Smooth muscle cell (in vitro differentiated cells): ENCODE results near the gene SLC9A3. TPM values are rescaled to one million over a fixed set of nuclear protein-coding genes. Genes with fewer than 3 reads are reported as not detected.

ENCODE experiments used
- DNase-seq: peaks from one replicate; lab custom pipeline; 2025; ENCODE audit not compliant: unreplicated experiment; lab: John Stamatoyannopoulos, UW
- H2AFZ ChIP-seq: fragments of 200-600 bp; sonication (generic); 2 replicates; pipeline ENCODE4 v1.6.0; 2016; ENCODE audit warnings: antibody characterized with exemption, low read depth, mild to moderate bottlenecking
- H3F3A ChIP-seq: fragments of 200-600 bp; sonication (generic); 2 replicates; pipeline ENCODE4 v1.6.0; 2017; ENCODE audit warnings: antibody characterized with exemption, low read depth
- H3K27ac ChIP-seq: fragments of 200-600 bp; sonication (generic); 2 replicates; pipeline ENCODE4 v1.5.1; 2016; ENCODE audit warnings: low read depth, mild to moderate bottlenecking
- H3K27me3 ChIP-seq: fragments of 200-600 bp; sonication (generic); 2 replicates; pipeline ENCODE4 v1.6.1; 2016; ENCODE audit warnings: low read depth, mild to moderate bottlenecking
- H3K36me3 ChIP-seq: fragments of 200-600 bp; sonication (generic); 2 replicates; pipeline ENCODE4 v1.5.1; 2016; ENCODE audit warnings: low read depth
- H3K4me1 ChIP-seq: fragments of 200-600 bp; sonication (generic); 2 replicates; pipeline ENCODE4 v1.5.1; 2016; ENCODE audit warnings: low read depth
- H3K4me2 ChIP-seq: fragments of 200-600 bp; sonication (generic); 2 replicates; pipeline ENCODE4 v1.6.0; 2016; ENCODE audit warnings: mild to moderate bottlenecking
- H3K4me3 ChIP-seq: fragments of 200-600 bp; sonication (generic); 2 replicates; pipeline ENCODE4 v1.5.1; 2016; ENCODE audit warnings: mild to moderate bottlenecking
- H3K79me2 ChIP-seq: fragments of 200-600 bp; sonication (generic); 2 replicates; pipeline ENCODE4 v1.6.0; 2016; ENCODE audit warnings: low read depth, mild to moderate bottlenecking
- H3K9ac ChIP-seq: fragments of 200-600 bp; sonication (generic); 2 replicates; pipeline ENCODE4 v1.6.0; 2016; ENCODE audit warnings: low read depth
- H3K9me3 ChIP-seq: fragments of 200-600 bp; sonication (generic); replicated peaks from 2 replicates; pipeline ENCODE4 v1.5.1; 2016; ENCODE audit warnings: low read depth
- H4K20me1 ChIP-seq: fragments of 200-600 bp; sonication (generic); 2 replicates; pipeline ENCODE4 v1.6.0; 2016; ENCODE audit warnings: low read depth
- WGBS: methylation state at CpG from one replicate; pipeline ENCODE4 v1.1.7; 2016; ENCODE audit warnings: low lambda C conversion rate; 5-methylcytosine and 5-hydroxymethylcytosine counted together
- polyA plus RNA-seq: library from polyadenylated mRNA; unstranded; fragments of >200 nt; fragmentation: Nextera tagmentation; extraction: Ambion mirVana; gene quantifications from 2 replicates; pipeline ENCODE4 v1.2.1, GENCODE V29; 2016
- total RNA-seq: library from RNA; depleted of rRNA; stranded (reverse); fragments of >200 nt; gene quantifications from 2 replicates; pipeline ENCODE4 v1.2.3, GENCODE V29; 2014
- TF ChIP-seq, protein P1 (sequence below): fragments of 200-600 bp; sonication (generic); IDR thresholded peaks from 2 replicates; pipeline ENCODE4 v1.5.1; 2017; ENCODE audit warnings: borderline replicate concordance, mild to moderate bottlenecking, antibody characterized with exemption; ENCODE audit not compliant: insufficient read depth, poor library complexity, severe bottlenecking

SLC9A3 gene
- total and polyA plus RNA-seq, 2 experiments from 2014 or later, result 1.1 to 1.8 TPM

- TF ChIP-seq, protein P1, sequence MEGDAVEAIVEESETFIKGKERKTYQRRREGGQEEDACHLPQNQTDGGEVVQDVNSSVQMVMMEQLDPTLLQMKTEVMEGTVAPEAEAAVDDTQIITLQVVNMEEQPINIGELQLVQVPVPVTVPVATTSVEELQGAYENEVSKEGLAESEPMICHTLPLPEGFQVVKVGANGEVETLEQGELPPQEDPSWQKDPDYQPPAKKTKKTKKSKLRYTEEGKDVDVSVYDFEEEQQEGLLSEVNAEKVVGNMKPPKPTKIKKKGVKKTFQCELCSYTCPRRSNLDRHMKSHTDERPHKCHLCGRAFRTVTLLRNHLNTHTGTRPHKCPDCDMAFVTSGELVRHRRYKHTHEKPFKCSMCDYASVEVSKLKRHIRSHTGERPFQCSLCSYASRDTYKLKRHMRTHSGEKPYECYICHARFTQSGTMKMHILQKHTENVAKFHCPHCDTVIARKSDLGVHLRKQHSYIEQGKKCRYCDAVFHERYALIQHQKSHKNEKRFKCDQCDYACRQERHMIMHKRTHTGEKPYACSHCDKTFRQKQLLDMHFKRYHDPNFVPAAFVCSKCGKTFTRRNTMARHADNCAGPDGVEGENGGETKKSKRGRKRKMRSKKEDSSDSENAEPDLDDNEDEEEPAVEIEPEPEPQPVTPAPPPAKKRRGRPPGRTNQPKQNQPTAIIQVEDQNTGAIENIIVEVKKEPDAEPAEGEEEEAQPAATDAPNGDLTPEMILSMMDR, result no peak
- Histone ChIP-seq H3F3A (no peaks in the 10 kb centered on the region), H3K27me3 (no peaks in the 10 kb centered on the region), H4K20me1 (no peaks in the 10 kb centered on the region), H3K4me3 (no peak overlapping the region), H3K79me2 (no peaks in the 10 kb centered on the region), H3K27ac (no peak overlapping the region), H2AFZ (no peak overlapping the region), H3K9me3 (no peaks in the 10 kb centered on the region), H3K4me1 (no peaks in the 10 kb centered on the region), H3K36me3 (peaks cover 8% of the 10 kb centered on the region), H3K4me2 (no peak overlapping the region), H3K9ac (no peak overlapping the region)
- DNase-seq, result no peak
- WGBS, result 93% methylated on average over 17 of the region's 19 CpGs
Observed at GRCh38 chr5:464446-464842, 59.8 kb downstream of the SLC9A3 start.

DNA sequence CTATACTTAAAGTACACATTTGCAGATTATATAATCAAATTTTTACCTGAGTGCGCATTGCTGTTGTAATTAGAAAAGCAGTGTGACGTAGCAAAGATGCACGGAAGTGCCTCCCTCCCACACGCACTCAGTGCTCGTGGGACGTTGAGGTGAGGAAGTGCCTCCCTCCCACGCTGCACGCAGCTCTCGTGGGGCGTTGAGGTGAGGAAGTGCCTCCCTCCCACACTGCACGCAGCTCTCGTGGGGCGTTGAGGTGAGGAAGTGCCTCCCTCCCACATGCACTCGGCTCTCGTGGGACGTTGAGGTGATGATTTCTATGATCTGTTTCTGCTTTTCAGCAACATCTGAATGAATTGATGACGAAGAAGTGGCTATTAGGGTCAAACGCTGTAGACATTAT lies 60.3 kb downstream of the SLC9A3 start:
- Histone ChIP-seq H3F3A (no peaks in the 10 kb centered on the region), H3K79me2 (no peaks in the 10 kb centered on the region), H3K36me3 (peaks cover 8% of the 10 kb centered on the region), H3K4me1 (no peaks in the 10 kb centered on the region), H3K4me3 (no peak overlapping the region), H3K27me3 (no peaks in the 10 kb centered on the region), H4K20me1 (peaks cover under 1% of the 10 kb centered on the region), H2AFZ (no peak overlapping the region), H3K9ac (no peak overlapping the region), H3K4me2 (no peak overlapping the region), H3K27ac (no peak overlapping the region), H3K9me3 (no peaks in the 10 kb centered on the region)
- TF ChIP-seq, protein P1, result no peak
- no peak for DNase-seq
- 94% methylated on average over 18 of the region's 18 CpGs for WGBS

GRCh38 chr5:463301-463700 lies 60.9 kb downstream of the SLC9A3 start:
- Histone ChIP-seq H3K36me3 (peaks cover 8% of the 10 kb centered on the region), H3K4me3 (no peak overlapping the region), H3K27ac (no peak overlapping the region), H3K27me3 (no peaks in the 10 kb centered on the region), H2AFZ (no peak overlapping the region), H3K79me2 (no peaks in the 10 kb centered on the region), H3K9ac (no peak overlapping the region), H3K4me1 (no peaks in the 10 kb centered on the region), H3K4me2 (no peak overlapping the region), H4K20me1 (peaks cover 6% of the 10 kb centered on the region), H3K9me3 (no peaks in the 10 kb centered on the region), H3F3A (no peaks in the 10 kb centered on the region)
- TF ChIP-seq, protein P1, result no peak
- no peak for DNase-seq
- WGBS, result 84% methylated on average over 7 of the region's 7 CpGs

DNA sequence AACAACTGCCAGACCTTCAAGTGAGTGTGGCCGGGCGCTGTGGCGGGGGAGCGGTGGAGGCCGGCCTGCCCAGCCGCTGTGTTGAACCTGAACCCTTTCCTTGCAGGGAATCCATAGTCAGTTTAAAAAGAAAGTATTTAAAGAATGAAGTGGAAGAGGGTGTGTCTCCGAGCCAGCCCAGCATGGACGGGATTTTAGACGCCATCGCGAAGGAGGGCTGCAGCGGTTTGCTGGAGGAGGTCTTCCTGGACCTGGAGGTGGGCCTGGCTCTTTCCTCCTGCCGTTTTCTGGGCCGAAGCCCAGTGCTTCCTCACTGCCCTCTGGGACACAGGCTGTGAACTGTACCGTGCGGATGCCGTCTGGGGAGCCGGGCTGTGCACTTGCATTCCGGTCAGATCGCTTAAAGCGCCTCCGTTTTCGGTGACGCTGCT lies 62.2 kb downstream of the SLC9A3 start:
- TF ChIP-seq, protein P1, result no peak
- Histone ChIP-seq H3K4me2 (no peak overlapping the region), H3K4me3 (no peak overlapping the region), H4K20me1 (peaks cover 19% of the 10 kb centered on the region), H3F3A (no peaks in the 10 kb centered on the region), H3K36me3 (peaks cover 8% of the 10 kb centered on the region), H3K9ac (no peak overlapping the region), H3K4me1 (no peaks in the 10 kb centered on the region), H3K27me3 (no peaks in the 10 kb centered on the region), H2AFZ (no peak overlapping the region), H3K27ac (no peak overlapping the region), H3K9me3 (no peaks in the 10 kb centered on the region), H3K79me2 (peaks cover 5% of the 10 kb centered on the region)
- 95% methylated on average over 24 of the region's 24 CpGs for WGBS
- DNase-seq, result no peak
